NCI-H82 treated with DMSO at 0.1 percent for 48 hours (cell line): ENCODE data around the gene FUOM.

Experiments
- DNase-seq: peaks from one replicate; lab custom pipeline; 2025; ENCODE audit not compliant: unreplicated experiment; lab: John Stamatoyannopoulos, UW

FUOM gene

DNA sequence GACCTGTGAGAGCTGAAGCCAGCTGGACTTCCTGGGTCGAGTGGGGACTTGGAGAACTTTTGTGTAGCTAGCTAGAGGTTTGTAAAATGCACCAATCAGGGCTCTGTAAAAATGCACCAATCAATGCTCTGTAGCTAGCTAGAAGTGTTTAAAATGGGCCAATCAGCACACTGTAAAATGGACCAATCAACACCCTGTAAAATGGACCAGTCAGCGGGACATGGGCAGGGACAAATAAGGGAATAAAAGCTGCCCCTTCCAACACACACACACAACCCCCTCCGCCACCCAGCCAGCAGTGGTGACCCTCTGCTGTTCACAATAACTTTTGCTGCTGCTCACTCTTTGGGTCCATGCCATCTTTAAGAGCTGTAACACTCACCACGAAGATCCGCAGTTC is 42.0 kb downstream of the FUOM start:
- no peak for DNase-seq

DNA sequence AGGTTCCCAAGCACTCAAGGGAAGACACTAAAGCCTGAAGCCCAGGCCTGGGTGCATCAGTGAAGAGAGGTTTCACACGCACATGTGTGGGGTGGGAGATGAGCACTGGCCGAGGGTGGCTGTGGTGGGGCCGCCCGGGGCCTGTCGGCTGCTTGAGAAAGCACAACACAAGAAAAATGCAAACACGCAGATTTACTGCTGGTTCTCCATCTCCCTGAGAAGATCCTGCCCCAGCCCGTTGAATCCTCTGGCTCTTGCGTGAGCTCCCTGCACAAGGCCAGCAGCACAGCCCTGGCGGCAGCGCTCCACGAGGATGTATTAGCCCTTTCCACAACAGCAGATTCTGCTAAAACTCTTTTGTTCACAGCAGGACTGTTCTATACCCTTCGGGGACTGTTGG is 42.9 kb downstream of the FUOM start:
- no peak for DNase-seq

DNA sequence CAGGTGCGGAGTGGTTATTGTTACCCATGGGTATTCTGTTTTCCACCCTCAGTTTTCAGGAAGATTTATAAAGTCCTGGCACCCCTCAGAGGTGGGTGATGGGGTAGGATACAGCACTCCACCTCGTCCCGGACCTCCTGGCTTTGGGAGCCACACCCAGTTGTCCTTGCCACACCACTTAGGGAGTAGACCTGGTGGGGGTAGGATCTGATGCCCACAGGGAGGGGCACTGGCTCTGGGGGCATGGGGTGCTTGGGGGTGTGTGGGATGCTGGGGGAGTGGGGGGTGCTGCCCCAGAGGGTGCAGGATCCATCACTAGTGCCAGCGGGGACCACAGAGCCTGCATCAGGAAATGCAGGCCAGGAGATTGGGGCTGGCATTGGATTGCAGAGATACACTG is 44.6 kb downstream of the FUOM start:
- no peak for DNase-seq

DNA sequence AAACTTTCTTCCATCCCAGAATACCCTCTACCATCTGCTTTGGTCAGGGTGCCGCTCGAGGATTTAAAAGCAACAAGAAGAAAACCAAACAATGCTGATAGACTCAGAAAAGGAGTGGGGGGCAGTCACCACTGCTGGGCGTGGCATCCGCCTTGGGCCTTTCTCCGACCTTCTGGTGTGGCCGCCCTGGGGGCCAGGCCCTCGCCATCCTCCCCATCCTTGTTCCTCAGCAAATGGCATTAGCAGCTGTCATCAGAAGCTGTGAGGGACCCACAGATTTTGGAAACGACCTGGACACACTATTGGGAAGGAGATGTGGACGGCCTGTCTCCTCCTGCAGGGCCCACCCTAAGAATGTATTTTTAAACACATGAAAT is 45.1 kb downstream of the FUOM start:
- DNase-seq: no peak

DNA sequence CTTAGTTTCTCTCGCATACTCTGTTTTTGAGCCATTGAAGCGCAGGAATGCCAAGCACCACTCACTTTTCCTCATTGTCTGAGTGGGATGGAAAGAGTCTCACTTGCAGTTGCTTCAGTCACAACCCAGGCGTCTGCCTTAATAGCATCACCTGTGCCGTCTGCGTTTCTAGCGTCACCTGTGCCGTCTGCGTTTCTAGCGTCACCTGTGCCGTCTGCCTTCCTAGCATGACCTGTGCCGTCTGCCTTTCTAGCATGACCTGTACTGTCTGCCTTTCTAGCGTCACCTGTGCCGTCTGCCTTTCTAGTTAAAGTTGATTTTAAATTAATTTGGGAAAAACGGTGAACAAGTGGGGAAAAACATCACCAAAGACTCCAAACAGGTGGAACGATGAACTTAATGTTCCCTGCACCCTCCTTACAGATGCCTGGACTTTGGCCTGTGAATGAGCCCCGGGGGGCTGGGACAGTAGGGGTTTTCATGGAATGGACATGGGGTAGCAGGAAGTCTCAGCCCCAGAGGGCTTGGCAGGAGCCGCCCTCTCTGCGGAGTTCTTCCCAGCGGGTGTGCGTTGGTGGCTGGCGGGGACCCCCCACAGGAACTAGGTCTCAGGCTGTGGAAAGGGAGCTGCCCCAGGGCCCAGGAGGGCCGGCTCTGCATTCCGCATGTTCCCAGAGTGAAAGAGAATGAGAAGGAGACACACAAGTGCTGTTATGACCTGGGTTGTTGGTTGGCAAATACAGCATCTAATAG is 45.6 kb downstream of the FUOM start:
- DNase-seq: no peak

DNA sequence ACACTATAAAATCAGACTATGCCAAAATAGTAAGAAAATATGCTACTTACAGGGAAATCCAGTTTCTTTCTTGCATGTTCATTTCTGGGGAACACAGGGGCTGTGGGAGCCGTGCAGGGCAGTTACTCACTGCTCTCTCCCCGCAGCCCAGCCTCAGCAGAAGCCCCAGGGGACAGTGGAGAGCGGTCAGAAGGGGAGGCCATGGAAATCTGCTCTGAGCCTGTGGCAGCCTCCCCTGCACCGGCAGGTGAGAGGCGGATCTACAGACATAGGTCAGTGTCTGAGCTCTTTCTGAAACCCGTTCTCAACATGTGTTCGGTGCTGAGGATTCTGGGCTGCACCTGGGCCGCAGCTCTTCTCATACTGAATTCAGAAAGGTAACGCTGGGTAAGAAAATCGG is 46.2 kb downstream of the FUOM start:
- DNase-seq: no peak

DNA sequence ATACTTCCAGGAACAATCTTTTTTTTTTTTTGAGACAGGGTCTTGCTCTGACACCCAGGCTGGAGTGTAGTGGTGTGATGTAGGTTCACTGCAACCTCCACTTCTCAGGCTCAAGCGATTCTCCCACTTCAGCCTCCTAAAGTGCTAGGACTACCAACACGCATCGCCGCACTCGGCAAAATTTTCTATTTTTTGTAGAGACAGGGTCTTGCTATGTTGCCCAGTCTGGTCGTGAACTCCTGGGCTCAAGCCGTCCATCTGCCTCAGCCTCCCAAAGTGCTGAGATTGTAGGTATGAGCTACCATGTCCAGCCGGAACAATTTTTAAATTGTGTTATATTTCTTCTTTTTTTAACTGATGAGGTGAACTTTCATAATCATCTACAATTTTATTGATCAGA is 47.0 kb downstream of the FUOM start:
- DNase-seq: no peak

DNA sequence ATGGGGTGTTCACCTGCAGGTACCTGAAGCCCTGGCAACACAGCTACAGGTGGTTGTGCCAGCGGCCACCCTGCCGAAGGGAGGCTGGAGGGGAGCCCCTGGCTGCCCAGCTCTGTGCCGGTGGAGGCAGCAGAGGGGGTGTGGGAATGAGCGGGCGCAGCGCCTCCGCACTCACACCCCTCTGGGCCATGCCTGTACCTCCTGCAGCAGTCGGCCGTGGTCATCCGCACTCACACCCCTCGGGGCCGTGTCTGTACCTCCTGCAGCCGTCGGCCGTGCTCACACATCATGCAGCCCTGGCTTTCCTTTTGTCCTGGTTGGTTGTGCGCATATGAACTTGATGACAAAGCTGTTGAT is 47.4 kb downstream of the FUOM start:
- DNase-seq: no peak

DNA sequence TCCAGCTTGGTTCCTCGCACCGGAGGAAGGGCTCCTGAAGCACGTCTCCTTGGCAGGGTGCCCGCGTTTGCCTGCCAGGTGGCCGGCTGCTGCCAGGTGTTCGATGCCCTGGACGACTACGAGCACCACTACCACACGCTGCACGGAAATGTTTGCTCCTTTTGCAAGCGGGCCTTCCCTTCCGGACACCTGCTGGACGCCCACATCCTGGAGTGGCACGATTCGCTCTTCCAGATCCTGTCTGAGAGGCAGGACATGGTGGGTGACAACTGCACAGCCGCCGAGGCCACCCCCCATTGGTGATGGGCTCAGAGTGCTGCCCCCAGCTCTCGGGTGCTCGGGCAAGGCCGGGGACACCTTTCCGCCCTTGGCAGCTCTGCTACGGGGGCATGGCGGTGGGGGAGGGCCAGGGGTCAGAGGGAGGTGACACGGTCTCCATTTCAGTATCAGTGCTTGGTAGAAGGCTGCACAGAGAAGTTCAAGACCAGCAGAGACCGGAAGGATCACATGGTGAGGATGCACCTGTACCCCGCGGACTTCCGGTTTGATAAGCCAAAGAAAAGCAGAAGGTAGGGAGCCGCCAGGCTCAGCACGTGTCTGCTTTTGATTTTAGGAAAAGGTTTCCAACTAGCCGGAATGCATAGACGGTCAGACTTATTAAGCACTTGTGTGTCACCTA is 48.0 kb downstream of the FUOM start:
- DNase-seq: no peak

DNA sequence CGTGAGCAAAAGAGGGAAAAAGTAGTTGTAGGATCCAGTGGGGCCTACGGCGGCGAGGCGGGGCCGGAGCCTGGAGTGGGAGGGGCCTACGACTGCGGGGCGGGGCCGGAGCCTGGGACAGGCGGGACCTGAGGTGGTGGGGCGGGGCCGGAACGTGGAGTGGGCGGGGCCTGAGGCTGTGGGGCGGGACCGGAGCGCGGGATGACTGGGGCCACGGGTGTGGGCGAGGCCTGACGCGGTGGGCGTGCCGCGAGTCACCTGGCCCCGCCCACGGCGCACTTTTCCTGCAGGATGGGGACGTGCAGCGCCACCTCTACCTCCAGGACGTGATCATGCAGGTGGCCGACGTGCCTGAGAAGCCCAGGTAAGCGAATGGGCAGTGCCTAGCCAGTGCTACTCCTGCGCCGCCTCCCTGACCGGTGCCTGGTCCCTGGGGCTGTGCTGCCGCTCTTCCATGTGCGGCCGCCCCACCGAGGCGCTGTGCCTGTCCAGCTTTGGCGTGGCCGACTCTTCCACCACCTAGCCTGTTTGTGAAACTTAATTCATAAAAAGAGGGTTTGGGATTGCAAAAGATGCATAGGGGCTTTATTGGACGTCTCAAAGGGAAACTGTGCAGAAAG is 48.6 kb downstream of the FUOM start:
- DNase-seq: peak; percentile 46

DNA sequence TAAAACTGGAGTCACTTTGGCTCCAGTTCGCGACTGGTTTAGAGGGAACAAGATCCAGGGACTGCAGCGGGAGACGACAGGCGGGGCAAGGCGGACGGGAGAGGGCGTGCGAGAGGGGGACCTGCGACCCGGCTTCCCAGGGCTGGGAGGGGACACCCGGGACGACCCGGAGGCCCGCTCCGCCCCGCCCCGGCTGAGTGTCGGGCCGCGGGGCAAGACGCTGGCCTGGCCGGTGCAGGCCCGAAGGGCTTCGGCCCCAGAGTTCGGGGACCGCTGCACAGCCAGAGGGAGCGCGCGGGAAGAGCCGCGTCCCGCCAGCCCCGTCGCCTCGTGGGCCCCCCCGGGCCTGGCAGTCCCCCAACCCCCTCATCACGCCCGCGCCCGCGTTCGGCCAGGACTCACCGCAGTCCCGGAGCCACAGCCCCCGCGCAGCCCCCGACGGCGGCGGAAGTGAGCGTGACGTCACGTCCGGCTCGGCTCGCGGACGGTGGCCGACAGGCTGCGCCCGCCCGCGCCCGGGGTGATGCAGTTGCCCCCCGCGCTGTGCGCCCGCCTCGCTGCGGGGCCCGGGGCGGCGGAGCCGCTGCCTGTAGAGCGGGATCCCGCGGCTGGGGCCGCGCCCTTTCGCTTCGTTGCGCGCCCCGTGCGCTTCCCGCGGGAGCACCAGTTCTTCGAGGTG is 49.3 kb downstream of the FUOM start, which contains the start of the genes TUBGCP2 and ZNF511:
Gene TUBGCP2 (minus strand): TSS at position 452 of the 679 bp plus-strand sequence. CDS start 5,931 bp downstream, outside the sequence.
Gene ZNF511 (plus strand): TSS at position 494 of the 679 bp plus-strand sequence. CDS start 30 bp downstream, at position 524.
- DNase-seq: peak; percentile 46

DNA sequence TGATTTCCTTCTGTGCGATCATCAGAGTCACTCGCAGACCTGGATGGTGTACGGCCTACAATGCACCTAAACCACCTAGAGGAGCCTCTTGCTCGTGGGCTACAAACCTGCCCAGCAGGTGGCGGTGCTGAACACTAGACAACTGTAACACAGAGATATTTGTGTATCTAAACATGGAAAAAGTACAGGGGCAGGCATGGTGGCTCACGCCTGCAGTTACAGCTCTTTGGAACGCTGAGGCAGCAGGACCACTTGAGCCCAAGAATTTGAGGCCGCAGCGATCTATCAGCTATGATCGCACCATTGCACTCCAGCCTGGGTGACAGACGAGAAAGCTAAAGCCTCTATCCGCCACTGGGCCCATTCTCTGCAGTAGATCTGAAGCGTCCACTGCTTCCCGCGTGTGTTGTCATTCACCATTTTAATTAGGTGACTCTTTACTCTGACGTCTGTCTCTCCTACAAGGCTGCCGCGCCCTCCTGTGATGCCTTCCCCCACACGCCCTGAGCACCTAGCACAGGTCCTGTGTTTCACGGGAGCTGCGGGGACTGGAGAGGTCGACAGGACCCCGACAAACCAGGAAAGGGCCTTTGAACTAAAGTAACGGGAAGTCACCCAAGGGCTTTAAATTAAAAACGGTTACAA is 49.9 kb downstream of the FUOM start:
- no peak for DNase-seq

DNA sequence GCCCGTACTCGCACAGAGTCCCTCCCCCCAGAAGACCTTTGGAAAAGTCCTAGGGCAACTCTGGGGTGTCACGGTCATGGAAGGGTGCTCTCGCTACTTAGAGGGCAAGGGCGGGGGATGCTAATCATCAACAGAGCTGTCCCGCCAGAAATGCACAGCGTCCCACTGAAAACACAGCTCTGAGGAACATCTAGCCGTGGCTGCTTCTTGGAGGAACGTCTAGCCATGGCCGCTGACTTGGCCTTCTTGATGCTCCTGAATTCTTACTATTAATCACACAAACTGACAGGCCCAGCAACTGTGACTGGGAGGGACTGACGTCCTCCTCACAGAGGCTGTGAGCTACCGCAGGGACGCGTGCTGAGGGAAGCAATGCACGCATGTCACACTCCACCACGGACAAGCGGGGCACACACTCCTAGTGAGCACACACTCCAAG is 50.9 kb downstream of the FUOM start:
- DNase-seq: no peak

DNA sequence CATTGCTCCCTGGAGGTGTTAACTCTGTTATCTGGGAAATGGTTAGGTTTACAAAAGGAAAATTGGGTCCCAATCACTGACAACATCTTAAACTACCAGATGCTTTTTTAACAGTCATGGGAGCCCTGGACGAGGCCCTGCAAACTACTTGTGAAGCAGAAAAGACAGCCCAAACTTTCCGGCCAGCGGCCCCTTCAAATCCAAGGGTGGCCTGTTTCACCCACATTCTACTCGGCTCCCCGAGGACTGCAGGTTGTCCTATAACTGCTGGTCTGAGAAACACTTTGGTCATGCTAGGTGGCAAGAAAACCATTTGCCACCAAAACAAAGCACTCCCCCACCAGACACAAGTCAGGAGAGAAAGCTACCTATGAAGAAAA is 51.7 kb downstream of the FUOM start:
- DNase-seq: no peak
